Ecto neural progenitor cell (in vitro differentiated cells): Measurements from ENCODE around the gene ADCY5.

ENCODE experiments used
- DNase-seq: peaks from one replicate; pipeline ENCODE4 v3.0.0-alpha.2; 2018; ENCODE audit warnings: low spot score

Gene ADCY5

GRCh38 chr3:123342631-123343080, 106.2 kb downstream of the ADCY5 start:
- no peak for DNase-seq

- no peak for DNase-seq
These were observed 106.8 kb downstream of the ADCY5 start for GRCh38 chr3:123341871-123342630.

- no peak for DNase-seq
These were observed 108.6 kb downstream of the ADCY5 start for GRCh38 chr3:123340336-123340735.

GRCh38 chr3:123339302-123339701, 109.6 kb downstream of the ADCY5 start:
- no peak for DNase-seq

GRCh38 chr3:123338620-123339061, 110.2 kb downstream of the ADCY5 start:
- no peak for DNase-seq

GRCh38 chr3:123337948-123338619, 110.8 kb downstream of the ADCY5 start:
- no peak for DNase-seq

DNA sequence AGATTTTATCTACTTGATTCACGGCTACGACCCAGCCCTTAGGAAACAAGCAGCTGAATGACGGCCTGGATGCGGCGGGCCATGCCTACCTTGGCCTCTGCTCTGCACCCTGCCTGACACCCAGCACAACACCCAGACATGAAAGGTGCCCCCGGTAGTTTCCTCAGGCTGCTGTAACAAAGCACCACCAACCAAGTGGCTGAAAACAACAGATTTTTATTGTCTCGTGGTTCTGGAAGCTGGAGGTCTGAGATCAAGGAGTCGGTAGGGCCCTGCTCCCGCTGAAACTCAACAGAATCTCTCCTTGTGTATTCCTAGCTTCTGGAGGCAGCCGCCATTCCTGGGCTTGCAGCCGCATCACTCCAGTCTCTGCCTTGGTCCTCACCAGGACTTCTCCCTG, 111.7 kb downstream of the ADCY5 start:
- no peak for DNase-seq

- no peak for DNase-seq
These were observed 112.4 kb downstream of the ADCY5 start for GRCh38 chr3:123336441-123336851.

GRCh38 chr3:123336001-123336400, 112.9 kb downstream of the ADCY5 start:
- DNase-seq: no peak

DNA sequence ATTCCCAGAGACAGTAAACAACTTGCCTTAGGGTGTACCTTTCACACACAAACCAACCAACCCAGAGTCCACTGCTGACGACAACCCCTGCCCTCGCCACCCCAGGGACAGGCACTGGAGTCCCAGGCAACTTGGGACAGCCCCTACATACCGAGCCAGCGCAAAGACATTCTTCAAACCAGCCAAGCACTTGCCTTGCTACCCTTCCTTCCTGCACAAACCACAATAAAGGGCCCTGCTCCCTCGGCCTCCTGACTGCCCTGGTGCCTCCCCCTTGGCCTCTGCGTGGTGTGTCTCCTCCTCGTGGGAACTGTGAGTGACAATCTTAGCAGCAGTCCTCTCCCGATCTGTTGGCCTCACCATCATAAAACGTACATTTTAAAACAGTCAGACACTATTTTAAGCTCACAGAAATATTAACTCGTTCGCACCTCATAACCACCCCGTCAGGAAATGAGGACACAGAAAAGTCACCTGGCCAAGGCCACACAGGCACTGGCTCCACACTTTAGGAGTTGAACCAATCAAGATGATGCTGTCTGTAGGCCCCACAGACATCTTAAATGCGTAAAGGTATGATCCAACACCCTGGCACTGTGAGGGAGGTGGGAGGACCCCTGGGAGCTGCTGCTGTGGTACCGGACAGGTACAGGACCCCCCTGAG, 113.8 kb downstream of the ADCY5 start:
- no peak for DNase-seq

- DNase-seq: no peak
These were observed 114.8 kb downstream of the ADCY5 start for GRCh38 chr3:123334056-123334455.

GRCh38 chr3:123333401-123333800, 115.5 kb downstream of the ADCY5 start:
- DNase-seq: no peak

DNA sequence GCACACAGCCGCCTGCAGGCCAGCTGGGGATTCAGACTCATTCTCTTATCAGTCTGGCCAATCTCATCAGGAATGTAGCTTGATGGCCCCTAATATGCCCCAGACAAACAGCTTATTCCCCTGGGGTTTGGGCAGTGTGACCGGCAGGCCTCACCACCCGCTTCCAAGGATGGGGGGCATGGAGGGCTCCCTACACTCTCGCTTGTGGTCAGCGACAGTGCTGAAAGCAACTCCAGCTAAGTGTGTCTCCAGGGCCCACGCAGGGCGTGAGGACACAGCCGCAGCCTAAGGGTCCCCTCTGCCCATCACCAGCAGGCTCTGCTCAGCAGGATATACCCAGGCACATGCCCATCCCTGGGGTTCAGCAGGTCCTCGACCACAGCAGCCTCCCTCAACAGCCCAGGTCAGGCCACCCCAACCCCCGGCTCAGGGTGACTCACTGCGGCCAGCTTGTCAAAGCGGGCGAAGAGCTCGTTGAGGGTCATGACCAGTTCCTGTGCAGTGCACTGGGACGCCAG, 116.7 kb downstream of the ADCY5 start:
- no peak for DNase-seq

GRCh38 chr3:123331651-123332050, 117.2 kb downstream of the ADCY5 start:
- no peak for DNase-seq

DNA sequence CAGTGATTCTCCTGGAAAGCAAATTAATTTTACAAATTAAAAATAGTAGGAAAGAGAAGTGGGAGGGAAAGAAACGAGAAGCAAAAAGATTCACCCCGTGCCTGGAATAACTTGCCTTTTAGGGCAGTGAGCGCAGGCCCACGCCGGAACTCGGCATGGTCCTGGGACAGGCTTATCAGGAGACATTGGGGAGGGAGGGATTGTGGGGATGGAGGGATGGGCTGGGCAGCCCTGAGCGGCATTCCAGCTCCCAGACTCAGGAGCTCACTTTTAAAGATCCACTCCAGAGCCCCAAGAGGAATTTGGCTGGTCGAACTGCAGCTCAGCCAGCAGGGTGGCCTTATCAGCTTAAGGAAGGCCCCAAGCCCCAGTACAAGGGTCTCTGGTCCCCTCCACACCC, 117.9 kb downstream of the ADCY5 start:
- no peak for DNase-seq

DNA sequence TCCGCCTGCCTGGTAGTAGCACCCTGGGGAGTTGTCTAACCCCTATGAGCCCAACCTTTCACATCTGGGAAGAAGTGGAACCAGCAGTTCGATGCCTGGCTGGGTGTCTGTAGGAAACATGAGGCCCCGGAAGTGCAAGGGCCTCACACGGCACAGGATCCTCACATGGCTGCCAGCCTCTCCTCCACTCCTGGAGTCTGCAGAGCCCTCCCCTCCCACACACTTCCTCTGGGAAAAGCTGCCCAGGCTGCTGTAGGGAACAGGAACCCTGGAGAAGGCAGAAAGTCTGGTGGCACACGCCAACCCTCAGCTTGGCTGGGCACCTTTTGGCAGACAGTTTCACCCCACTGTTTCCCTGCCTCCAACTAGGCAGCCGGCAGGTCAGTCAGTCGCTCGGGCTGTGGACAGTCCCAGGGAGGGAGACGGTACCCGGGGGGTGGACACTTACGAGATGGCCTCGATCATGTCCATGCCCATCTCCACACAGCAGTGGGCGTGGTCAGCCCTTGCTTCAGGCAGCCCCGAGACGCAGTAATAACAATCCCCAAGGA, 118.4 kb downstream of the ADCY5 start:
- no peak for DNase-seq

DNA sequence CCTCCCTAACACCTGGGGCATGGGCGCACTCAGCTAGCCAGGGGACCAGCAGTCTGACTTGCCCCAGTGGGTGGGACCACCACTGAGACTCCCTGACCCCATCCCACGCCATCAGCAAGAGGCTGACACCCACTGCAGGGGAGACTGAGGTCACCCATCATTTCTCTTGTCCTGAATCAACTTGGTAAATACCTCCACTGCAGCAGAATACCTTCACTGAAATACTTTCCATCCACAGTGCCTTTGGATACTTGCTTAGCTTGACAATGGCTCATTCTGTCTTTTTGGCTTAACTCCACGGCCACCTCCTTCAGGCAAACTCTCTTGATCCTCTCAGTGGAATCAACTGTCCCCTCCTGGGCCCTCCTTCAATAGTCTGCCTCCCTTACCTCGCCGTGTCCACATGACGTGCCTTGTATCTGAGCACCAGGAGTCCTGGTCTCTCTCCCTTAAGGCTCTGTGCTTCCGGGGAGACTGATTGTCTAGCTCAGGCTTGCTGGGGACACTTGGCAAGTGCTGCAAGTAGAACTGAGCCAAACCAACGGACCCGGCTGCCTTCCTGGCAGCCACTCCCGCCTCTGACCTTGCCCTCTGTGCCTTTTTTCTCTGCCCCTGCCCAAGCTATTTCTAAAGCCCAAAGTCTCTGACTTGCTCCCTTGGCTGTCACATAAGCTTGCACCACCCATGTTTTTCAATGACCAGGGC, 119.1 kb downstream of the ADCY5 start:
- DNase-seq: no peak

DNA sequence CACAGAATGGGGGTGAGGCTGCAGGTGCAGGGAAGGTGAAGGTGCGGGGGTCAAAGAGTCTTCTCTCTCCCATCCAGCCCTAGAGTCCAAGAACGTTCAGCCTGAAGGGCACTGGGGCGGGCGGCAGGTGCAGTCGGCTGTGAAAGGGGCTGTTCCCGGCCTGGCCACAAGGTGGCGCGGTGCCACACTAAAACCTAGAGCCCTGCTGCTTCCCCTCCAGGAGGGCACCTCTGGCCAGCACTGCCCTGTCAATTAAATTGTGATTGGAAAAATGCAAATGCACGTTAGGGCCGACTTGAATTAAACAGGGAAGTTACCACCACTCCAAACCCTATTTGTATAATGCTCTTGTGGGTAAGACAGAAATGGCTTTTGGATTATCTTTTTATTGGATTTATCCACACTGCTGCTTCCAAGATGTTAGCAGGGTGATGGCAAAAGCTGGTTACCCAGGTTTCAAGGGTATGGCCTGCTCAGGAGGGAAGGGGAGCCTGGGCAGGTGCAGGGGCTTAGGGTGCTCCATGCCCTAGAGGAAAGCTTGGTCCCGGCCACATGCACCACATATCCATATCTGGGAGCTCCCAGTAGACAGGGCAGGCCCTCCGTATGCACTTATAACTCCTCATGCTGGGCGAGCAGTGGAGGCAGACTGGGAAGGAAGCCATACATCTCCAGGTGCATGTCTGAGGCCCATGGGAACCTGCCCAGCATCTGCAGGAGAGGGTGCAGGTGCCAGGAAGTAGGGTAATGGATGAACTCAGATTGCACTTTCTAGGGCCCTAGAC, 119.8 kb downstream of the ADCY5 start:
- peak; percentile 88 for DNase-seq

GRCh38 chr3:123327956-123328850, 120.7 kb downstream of the ADCY5 start:
- DNase-seq: no peak

DNA sequence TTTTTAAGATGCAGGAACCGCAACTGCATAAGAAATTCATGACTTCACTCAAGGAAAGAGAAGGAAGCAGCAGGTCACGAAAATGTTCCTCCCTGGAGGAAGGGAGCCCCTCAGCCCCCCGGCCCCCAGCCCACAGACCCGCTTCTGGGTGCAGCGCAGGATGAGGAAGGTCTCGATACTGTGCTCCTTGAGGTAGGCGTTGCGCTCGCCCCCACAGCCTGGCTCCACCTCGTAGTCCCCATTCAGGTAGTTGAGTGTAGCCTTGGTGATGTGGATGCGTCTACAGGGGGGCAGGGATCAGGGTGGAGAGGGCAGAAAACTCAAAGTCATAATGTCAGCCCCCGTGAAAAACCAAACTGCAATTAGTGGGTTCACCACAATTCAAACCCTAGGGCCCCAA, 121.4 kb downstream of the ADCY5 start:
- no peak for DNase-seq
